Activated T-cell treated with anti-CD3 and anti-CD28 coated beads, Interleukin-2, amount 50 U/mL, for 1 hour (primary cell): Measurements from ENCODE around the gene NIP7.
"Not testable (repeated sequence)": the region's sequence is repeated elsewhere in the genome, so short reads cannot be mapped to it uniquely, and the experiment has no call there.

Experiments
- DNase-seq: peaks from one replicate; pipeline ENCODE4 v3.0.0-alpha.2; 2020

The NIP7 gene

DNA sequence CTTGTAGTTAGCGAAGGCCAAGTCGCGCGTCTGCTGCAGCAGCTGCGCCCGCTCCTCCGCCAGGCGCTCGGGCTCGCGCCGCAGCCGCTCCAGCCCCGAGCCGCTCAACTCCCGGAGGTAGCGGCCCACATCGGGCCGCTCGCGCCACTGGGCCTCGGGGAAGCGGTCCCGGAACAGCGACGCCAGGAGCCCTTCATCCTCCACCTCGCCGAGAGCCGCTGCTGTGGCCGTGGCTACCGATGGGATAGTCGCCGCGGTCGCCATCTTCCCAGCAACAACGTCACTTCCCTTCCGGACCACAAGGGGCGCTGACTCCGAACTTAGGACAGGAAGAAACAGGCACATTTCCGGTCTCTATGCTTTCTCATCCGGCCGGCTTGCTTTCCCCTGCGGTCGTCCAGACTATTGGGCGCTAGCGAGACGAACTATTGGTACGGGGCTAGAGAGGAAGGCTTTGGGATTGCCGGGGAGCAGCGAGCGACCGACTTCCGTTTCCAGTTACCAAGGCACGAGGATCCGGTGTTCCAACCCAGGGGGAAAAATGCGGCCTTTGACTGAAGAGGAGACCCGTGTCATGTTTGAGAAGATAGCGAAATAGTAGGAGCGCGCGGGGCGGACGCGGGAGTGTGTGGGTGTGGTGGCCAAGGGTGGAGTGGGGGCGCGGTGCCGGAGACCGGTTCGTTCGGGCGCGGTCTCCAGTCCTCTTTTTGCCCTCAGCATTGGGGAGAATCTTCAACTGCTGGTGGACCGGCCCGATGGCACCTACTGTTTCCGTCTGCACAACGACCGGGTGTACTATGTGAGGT, at the start of gene NIP7, which contains the start of gene COG8:
Gene NIP7 (plus strand): TSS at position 484 of the 806 bp plus-strand sequence. CDS start 58 bp downstream, at position 542.
Gene COG8 (minus strand): TSS at position 276 of the 806 bp plus-strand sequence. CDS start 12 bp downstream, at position 264.
- peak; percentile 92 for DNase-seq

DNA sequence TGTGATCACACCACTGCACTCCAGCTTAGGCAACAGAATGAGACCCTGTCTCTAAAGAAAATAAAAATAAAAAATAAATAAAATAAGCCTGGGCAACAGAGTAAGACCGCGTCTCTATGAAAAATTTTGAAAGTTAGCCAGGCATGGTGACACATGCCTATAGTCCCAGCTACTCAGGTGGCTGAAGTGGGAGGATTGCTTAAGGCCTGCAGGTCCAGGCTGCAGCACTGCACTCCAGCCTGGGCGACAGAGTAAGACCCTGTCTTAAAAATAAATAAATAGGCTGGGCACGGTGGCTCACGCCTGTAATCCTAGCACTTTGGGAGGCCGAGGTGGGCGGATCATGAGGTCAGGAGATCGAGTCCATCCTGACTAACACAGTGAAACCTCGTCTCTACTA, 47.9 kb upstream of the NIP7 start:
- DNase-seq, result not testable (repeated sequence)

DNA sequence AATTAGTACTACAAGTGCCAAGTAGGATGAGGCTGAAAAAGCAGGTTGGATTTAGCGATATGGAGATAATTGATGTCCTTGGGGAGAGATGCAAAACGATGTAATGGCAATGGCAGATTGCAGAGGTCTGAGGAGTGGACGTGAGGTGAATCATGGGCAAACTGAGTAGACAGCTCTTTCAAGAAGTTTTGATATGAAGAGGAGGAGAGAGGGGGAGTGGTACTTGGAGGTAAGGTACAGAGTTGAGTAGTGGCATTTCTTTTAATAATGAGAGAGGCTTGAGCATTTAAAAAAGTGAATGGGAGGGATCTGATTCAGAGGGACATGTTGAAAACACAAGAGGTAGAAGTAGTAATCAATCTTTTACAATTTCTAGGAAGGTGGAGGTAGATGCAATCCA, 46.2 kb upstream of the NIP7 start:
- DNase-seq, result no peak

DNA sequence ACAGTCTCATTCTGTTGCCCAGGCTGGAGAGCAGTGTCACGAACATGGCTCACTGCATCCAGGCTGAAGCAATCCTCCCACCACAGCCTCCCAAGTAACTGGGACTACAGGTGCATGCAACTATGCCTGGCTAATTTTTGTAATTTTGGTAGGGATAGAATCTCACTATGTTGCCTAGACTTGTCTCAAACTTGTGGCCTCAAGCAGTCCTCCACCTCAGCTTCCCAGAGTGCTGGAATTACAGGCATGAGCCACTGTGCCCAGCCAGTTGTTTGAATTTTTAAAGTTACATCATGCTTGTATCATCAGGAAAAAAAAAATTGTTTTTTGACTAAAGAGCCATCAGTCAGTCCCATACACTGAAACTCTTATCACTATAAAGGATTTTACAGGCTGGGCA, 45.5 kb upstream of the NIP7 start:
- no peak for DNase-seq

DNA sequence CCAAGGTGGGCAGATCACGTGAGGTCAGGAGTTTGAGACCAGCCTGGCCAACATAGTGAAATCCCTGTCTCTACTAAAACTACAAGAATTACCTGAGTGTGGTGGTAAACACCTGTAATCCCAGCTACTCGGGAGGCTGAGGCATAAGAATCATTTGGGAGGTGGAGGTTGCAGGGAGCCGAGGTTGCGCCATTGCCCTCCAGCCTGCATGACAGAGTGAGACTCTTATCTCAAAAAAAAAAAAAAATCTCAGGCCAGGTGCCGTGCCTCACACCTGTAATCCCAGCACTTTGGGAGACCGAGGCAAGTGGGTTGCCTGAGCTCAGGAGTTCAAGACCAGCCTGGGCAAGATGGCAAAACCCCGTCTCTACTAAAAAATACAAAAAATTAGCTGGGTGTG, 42.8 kb upstream of the NIP7 start:
- not testable (repeated sequence) for DNase-seq

DNA sequence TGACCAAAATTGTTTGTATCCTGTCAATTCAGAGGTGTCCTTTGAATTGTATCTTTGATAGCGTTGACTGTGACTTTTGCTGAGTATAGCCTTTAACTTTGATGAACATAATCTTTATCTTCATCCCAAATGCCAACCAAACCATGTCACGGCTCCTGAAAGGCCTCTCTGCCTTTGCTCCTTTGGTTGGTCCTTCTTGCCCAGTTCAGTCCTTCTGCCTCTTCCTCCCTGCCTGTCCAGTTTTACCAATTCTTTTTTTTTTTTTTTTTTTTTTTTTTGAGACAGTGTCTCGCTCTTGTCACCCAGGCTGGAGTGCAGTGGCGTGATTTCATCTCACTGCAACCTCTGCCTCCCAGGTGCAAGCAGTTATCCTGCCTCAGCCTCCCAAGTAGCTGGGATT, 41.3 kb upstream of the NIP7 start:
- DNase-seq, result no peak

DNA sequence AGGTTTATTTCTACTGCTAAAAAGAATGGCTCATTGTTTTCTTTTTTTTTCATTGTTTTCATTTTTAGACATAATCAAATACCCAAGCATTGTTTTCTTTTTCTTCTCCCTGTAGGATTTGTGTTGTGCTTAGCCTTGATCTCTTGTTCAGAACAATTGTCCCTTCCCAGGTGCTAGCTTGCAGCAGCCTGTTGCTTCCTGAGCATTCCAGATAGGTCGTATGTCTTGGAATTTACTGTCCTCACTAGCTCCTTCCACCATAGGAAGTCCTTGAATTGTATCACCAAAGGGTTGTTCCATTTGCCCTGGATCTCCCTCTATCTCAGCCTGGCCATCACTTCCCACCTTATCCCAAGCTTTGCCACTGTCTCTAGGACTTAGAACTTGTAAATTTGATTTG, 38.4 kb upstream of the NIP7 start:
- DNase-seq, result no peak

DNA sequence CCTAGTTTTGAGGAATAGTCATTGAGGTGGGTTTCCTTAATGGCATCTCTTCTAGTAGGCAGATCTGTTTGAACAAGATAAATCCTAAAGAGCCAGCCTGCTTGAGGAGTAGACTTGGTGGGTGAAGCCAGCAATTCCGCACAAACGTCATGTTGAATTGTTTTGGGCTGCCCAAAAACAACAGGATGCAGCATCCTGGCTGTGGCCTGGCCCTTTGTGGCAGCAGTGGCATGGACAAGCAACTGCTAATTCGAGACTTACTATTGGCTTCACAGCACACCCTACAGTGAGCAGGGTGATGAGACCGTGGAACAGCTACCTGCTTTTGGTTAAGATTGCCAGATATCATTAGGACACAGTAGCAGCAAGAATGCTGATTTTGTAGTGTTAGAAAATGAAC, 37.7 kb upstream of the NIP7 start:
- DNase-seq, result no peak

DNA sequence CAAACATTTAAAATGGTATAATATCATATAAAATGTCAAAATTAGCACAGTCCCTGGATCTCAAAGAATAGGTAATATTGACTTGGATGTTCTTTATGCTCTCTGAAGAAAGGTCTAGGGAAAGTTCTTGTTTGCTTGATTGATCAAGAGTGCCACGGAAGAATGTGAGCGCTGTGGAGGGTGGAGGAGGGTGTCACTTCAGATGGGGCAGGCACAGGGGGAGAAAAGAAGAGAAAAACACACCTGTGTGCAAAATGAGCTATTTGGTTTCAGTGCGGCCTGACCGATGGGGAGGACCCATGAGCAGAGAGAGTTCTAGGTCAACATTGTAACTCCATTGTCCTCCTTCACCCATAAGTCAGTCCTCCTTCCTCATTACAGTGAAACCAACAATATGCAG, 37.3 kb upstream of the NIP7 start:
- no peak for DNase-seq

DNA sequence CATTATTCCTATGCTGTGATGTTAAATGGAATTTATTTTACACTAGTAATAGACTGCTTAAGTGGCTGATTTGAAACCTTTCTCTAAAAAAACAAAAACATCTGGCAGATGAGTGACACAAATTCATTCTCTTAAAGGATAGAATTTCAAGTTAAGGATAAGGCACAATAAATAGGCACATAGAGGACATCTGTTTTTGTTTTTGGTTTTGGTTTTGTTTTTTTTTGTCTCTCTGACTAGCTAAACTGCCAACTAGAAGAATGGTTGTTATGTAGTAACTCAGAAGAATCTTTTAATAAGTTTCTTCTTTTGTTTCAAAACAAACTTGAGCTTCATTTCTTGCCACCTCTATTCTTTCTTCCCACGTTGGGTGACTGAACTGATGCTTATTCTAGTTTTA, 33.5 kb upstream of the NIP7 start:
- DNase-seq, result no peak

DNA sequence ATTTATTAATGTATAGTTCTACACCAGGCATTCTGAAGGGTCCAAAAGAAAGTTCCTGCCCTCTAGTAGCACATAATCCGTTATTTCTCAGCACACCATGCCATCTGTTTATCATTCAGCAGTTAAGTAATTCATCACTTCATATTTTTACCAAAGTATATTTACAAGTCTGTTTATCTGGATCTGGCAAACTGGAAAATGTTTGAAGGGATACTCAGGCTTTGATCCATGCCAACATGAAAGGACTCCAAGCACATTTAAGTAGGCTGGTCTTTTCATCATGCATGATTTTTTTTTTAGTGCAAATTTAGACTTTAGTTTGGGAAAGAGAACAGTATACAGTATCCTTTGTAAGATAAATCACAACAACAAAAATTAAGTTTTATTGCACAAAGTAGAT, 32.5 kb upstream of the NIP7 start:
- DNase-seq, result no peak

DNA sequence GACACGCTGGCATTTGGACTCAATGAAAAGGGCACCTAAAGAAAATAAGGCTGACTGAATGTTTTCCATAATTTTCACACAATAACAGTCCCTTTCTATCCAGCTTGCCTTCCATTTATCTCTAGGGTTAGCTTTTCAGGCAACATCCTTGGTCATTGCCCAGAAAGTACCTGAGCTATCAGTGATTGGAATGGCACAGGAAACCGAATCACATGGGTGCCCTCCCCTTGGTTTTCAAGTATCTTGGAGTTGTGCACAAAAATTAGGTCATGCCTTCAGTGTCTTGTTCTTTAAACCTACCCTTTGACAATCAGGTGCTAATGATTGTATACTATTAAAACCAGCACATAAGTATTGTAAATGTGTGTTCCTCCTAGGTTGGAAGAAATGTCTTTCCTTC, 31.7 kb upstream of the NIP7 start:
- no peak for DNase-seq

DNA sequence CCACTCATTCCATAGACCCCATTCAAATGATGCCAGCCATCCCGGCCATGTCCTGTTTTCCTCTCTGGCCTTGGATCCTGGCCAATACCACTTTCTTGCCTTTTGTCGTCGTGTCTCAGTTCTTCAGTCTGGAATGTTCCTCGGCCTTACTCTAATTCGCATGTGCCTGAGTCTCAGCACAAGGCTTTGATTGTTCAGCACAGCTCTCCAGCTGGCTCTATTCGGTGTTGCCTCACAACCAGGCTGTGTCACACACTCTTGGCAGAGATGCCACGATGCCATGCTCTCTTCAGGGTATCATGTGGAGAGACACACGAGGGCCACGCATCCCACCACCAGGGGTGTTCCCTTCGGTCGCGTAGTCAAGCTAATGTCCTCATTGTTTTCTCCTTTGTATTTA, 30.3 kb upstream of the NIP7 start:
- DNase-seq, result no peak

DNA sequence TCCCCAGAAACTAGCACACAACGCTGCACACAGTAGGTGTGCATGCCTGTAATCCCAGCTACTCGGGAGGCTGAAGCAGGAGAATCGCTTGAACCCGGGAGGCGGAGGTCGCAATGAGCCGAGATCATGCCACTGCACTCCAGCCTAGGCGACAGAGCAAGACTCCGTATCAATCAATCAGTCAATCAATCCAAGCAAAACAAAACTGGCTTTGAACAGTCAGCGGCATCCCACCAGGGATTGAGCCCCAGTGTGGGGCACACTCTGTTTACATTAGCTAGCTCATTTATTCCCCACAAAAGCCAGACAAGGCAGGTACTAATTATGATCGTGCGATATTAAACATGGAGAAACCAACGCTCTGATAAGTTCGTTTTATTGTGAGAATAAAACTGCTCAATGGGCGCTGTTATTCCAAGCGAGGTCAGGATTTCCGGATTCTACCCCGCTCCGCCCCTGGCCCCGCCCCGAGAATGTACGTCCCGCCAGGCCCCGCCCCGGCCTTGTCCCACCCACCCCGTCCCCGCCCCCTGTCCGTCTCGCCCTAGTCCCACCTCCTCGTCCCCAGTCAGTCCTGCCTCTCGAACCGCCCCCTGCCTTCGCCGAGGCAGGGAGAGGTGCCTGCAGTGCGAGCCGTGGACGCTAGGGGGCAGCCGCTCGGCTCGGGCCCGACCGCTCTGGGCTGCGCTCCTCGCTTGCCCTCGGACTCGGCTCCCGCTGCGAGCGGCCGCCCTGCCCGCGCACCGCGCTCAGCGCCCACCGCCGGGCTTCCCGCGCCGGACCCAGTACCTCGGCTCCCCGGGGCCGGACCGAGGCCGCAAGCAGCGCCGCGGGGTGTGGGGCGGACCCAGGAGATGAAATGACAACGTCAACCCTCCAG, 28.7 kb upstream of the NIP7 start, which contains the start of gene VPS4A:
Gene VPS4A (plus strand): TSS at position 698 of the 880 bp plus-strand sequence. CDS start 162 bp downstream, at position 860.
- DNase-seq, result peak; percentile 99

DNA sequence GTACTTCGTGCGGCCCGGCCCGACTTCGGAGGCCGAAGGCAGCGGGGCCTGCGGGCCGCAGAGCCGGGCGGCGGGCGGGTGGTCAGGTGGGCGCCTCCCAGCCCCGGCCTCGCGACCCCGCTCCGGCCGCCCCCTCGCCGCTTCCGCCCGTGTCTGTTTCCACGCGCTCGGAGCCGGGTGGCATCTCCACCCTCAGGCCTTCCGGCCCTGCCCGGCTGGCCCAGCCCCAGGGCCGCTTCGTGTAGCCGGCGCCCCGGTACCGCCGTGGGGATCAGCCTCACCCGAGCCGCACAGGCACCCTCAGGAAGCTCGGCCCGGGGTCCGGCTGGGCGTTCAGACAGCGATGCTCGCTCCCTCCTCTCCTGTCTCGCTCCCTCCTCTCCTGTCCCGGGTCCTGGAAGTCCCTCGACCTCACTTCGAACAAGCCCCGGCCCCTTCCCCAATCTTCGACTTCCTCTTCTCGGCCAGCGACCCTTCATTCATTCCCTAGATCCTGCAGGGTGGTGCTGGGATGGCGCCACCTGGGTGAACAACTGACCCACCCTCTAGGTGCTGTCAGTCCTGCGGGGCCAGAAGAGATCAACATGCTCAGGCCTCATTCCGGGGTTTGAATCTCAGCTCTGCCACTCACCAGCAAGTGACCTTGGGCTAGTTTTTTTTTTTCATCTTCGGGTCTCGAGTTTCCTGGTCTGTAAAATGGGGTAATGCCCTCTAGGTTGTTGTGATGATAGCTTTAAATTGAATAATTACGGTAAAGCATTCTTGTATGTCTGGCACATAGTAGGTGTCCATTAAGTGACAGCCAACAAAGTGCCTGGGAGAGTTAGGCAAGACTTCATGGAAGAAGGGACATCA, 27.8 kb upstream of the NIP7 start:
- no peak for DNase-seq

DNA sequence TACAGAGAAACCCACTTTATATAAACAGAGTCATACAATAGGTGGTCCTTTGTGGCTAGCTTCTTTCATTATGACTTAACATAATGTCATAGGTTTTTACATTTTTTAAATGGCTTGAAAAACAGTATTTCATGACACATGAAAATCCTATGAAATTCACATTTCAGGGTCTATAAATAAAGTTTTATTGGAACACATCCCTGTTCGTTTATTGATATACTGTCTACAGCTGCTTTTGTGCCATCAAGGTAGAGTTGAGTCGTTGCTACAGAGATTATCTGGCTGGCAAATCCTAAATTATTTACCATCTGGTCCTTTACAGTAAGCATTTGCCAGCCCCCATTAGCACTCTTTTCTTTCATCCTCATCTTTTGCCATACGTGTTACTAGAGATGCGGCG, 26.1 kb upstream of the NIP7 start:
- no peak for DNase-seq

DNA sequence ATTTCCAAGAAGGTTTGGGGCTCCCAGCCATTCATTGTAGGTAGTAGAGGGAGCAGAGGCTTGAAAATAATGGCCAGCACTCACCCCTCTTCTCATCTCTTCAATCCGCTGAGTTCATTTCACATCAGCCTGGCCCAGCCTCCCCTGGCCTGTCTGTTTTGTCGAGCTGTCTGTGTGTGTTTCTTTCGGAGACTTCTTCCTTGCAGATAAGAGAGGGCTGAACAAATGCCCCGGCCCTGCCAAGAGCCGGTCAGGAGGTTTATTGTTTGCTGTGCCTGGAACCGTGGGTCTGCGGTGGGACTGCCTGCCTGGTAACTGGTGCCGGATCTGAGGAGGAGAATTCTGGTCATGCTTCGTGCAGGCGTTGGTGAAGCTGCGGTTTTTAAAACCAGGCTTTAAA, 25.0 kb upstream of the NIP7 start:
- no peak for DNase-seq

DNA sequence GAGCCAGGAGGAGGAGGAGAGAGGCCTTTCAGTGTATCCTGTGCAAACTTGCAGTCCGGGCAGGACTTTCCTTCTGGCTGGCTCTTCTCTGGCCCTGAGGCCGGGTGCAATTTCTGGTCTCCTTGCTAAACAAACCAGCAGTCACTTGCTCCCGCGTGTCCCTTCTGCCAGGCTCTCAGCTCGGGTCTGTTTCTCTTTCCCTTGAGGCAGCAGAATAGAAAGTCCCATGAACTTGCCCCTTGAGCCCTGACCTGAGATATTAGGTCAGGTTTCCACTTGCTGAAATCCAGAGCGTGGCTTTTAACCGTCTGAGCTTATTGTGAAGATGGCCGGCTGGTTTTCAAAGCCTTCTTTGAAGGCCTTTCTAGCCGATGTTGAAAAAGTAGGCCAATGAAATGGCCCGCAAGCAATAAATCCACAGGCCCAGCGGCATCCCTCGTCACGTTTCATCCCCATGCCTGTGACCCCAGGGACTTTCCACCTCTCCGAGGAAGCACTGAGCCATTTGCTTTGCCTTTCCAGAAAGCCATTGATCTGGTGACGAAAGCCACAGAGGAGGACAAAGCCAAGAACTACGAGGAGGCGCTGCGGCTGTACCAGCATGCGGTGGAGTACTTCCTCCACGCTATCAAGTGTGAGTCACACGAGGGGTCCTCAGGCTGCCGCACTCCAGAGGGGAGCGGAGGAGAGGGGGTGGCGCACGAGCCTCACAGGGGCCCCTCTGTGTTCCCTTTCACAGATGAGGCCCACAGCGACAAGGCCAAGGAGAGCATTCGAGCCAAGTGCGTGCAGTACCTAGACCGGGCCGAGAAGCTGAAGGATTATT, 23.9 kb upstream of the NIP7 start:
- DNase-seq, result no peak

DNA sequence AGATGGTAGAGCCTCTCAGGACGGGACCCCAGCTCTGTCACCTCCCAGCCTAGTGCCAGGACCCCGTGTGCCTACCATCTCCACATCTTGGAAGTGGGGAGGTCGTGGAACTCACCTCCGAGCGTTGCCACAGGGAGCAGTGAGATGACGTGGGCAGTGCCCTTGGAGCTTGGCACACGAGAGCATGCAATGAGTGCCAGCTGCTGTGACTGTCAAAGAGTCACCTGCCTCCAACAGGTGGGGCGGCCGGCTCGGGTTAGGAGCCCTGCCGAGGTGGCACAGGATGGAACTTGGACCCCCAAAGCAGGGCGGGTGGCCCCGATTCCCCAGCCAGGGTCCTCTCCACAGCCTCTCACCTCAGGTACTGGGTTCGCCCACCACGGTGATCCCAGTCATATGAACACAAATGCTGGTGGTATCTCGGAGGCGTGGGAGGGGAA, 23.0 kb upstream of the NIP7 start:
- no peak for DNase-seq

DNA sequence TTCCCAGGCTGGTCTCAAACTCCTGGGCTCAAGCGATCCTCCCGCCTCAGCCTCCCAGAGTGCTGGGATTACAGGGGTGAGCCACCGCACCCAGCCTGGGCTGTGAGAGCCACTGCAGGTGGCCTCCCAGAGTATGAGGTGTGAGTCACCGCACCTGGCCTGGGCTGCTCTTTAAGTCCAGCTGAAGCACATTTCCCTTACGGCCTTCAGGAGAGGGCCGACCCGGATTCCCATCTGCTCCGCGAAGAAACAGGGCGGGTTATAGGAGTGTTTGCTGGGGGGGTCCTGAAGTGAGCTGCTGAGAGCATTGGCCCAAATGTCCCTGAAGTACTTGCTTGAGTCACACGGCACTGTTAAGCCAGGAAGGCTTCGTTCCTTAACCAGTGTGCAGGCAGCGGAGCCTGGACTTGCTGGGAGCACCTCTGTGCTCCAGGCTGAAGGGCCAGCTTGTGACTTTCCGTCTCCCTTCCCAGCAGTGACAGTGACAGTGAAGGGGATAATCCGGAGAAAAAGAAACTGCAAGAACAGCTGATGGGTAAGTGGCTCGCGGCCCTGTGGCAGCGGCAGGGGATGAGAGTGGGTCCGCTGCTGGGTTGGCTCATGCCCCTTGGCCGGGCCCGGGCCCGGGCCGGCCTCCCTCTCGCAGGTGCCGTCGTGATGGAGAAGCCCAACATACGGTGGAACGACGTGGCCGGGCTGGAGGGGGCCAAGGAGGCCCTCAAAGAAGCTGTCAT, 21.2 kb upstream of the NIP7 start:
- DNase-seq, result no peak

DNA sequence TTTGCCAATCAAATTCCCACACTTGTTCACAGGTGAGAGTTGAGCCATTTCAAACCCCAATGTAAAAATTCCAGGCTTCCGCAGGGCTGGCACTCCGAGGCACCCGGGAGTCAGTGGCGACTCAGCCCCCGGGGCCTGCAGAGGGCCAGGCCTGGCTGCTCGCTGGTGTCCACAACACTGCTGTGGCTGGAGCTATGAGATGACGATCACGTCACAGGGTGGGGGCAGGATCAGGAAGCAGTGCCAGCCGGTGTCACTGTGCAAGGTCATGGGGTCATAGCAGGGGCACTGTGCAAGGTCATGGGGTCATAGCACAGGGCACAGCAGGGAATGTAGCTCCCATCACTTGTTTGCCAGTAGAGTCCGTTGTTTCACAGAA, 20.7 kb upstream of the NIP7 start:
- no peak for DNase-seq
